ENCODE data around the gene FKRP. TPM values are rescaled to one million over a fixed set of nuclear protein-coding genes. Genes with fewer than 3 reads are reported as not detected.
A peak's percentile ranks its signal among the peaks of the same experiment; 100 is the strongest.
"Not testable (repeated sequence)": the region's sequence is repeated elsewhere in the genome, so short reads cannot be mapped to it uniquely, and the experiment has no call there.

Gene FKRP
- total RNA-seq, 3 donors from 2014 or later: 26.0 to 31.2 (median 28.9) TPM

- H3K9me3 Mint-ChIP-seq: no peaks in the 10 kb centered on the region
- DNase-seq (no peak), ATAC-seq (no peak)
- peaks cover 17% of the 10 kb centered on the region for H3K36me3 Mint-ChIP-seq (ENCODE audit: insufficient read depth)
- H3K4me3 Mint-ChIP-seq: no peak overlapping the region
- H3K27me3 Mint-ChIP-seq (ENCODE audit: low read depth): no peaks in the 10 kb centered on the region
- H3K4me1 Mint-ChIP-seq (ENCODE audit: low read depth): no peaks in the 10 kb centered on the region
Measured at GRCh38 chr19:46772170-46773017, 26.5 kb downstream of the FKRP start.

- no peaks in the 10 kb centered on the region for H3K4me1 Mint-ChIP-seq (ENCODE audit: low read depth)
- no peak for DNase-seq
- H3K4me3 Mint-ChIP-seq: no peak overlapping the region
- no peak for ATAC-seq
- H3K36me3 Mint-ChIP-seq (ENCODE audit: insufficient read depth): peaks cover 21% of the 10 kb centered on the region
- no peaks in the 10 kb centered on the region for H3K27me3 Mint-ChIP-seq (ENCODE audit: low read depth)
- no peaks in the 10 kb centered on the region for H3K9me3 Mint-ChIP-seq
Measured at GRCh38 chr19:46773018-46773399, 27.2 kb downstream of the FKRP start.

- Mint-ChIP-seq H3K4me3 (no peak overlapping the region), H3K27me3 (ENCODE audit: low read depth) (no peaks in the 10 kb centered on the region), H3K9me3 (no peaks in the 10 kb centered on the region), H3K4me1 (ENCODE audit: low read depth) (peaks cover 2% of the 10 kb centered on the region), H3K36me3 (ENCODE audit: insufficient read depth) (peaks cover 27% of the 10 kb centered on the region)
- ATAC-seq (no peak), DNase-seq (no peak)
Measured at GRCh38 chr19:46775642-46776258, 29.9 kb downstream of the FKRP start.

- peaks cover 34% of the 10 kb centered on the region for H3K36me3 Mint-ChIP-seq (ENCODE audit: insufficient read depth)
- ATAC-seq: no peak
- no peaks in the 10 kb centered on the region for H3K9me3 Mint-ChIP-seq
- peaks cover 3% of the 10 kb centered on the region for H3K4me1 Mint-ChIP-seq (ENCODE audit: low read depth)
- no peaks in the 10 kb centered on the region for H3K27me3 Mint-ChIP-seq (ENCODE audit: low read depth)
- no peak overlapping the region for H3K4me3 Mint-ChIP-seq
- no peak for DNase-seq
Measured at GRCh38 chr19:46776927-46777911, 31.4 kb downstream of the FKRP start.

GRCh38 chr19:46777956-46778645 is 32.2 kb downstream of the FKRP start:
- not testable (repeated sequence) for H3K4me1 Mint-ChIP-seq (ENCODE audit: low read depth); H3K27me3 Mint-ChIP-seq (ENCODE audit: low read depth); H3K9me3 Mint-ChIP-seq; ATAC-seq; H3K4me3 Mint-ChIP-seq; DNase-seq
- peaks cover 43% of the 10 kb centered on the region for H3K36me3 Mint-ChIP-seq (ENCODE audit: insufficient read depth)

- H3K4me1 Mint-ChIP-seq (ENCODE audit: low read depth): peaks cover 33% of the 10 kb centered on the region
- no peaks in the 10 kb centered on the region for H3K9me3 Mint-ChIP-seq
- ATAC-seq (no peak), DNase-seq (no peak)
- H3K36me3 Mint-ChIP-seq (ENCODE audit: insufficient read depth): peaks cover 61% of the 10 kb centered on the region
- H3K4me3 Mint-ChIP-seq: peak overlapping the region; percentile 98
- H3K27me3 Mint-ChIP-seq (ENCODE audit: low read depth): no peaks in the 10 kb centered on the region
Measured at GRCh38 chr19:46782355-46783019, 36.6 kb downstream of the FKRP start.

GRCh38 chr19:46783670-46784069 is 37.8 kb downstream of the FKRP start:
- H3K27me3 Mint-ChIP-seq (ENCODE audit: low read depth): no peaks in the 10 kb centered on the region
- H3K9me3 Mint-ChIP-seq: no peaks in the 10 kb centered on the region
- ATAC-seq (no peak), DNase-seq (no peak)
- H3K36me3 Mint-ChIP-seq (ENCODE audit: insufficient read depth): peaks cover 56% of the 10 kb centered on the region
- peak overlapping the region; percentile 98 for H3K4me3 Mint-ChIP-seq
- H3K4me1 Mint-ChIP-seq (ENCODE audit: low read depth): peaks cover 33% of the 10 kb centered on the region

GRCh38 chr19:46784262-46785053 is 38.6 kb downstream of the FKRP start:
- Mint-ChIP-seq H3K36me3 (ENCODE audit: insufficient read depth) (peaks cover 52% of the 10 kb centered on the region), H3K9me3 (no peaks in the 10 kb centered on the region), H3K27me3 (ENCODE audit: low read depth) (no peaks in the 10 kb centered on the region), H3K4me3 (peak overlapping the region; percentile 98), H3K4me1 (ENCODE audit: low read depth) (peaks cover 40% of the 10 kb centered on the region)
- ATAC-seq (peak; percentile 6 to 15), DNase-seq (peak; percentile 53)

- Mint-ChIP-seq H3K9me3 (no peaks in the 10 kb centered on the region), H3K4me1 (ENCODE audit: low read depth) (peaks cover 44% of the 10 kb centered on the region), H3K36me3 (ENCODE audit: insufficient read depth) (peaks cover 51% of the 10 kb centered on the region), H3K27me3 (ENCODE audit: low read depth) (no peaks in the 10 kb centered on the region), H3K4me3 (peak overlapping the region; percentile 98)
- DNase-seq: no peak
- ATAC-seq: no peak
Measured at GRCh38 chr19:46785054-46785979, 39.5 kb downstream of the FKRP start.

- ATAC-seq (no peak), DNase-seq (no peak)
- Mint-ChIP-seq H3K4me1 (ENCODE audit: low read depth) (peaks cover 44% of the 10 kb centered on the region), H3K9me3 (no peaks in the 10 kb centered on the region), H3K4me3 (peak overlapping the region; percentile 98), H3K27me3 (ENCODE audit: low read depth) (no peaks in the 10 kb centered on the region), H3K36me3 (ENCODE audit: insufficient read depth) (peaks cover 51% of the 10 kb centered on the region)
Measured at GRCh38 chr19:46785980-46786235, 40.1 kb downstream of the FKRP start.

GRCh38 chr19:46786236-46787039 is 40.6 kb downstream of the FKRP start:
- Mint-ChIP-seq H3K9me3 (no peaks in the 10 kb centered on the region), H3K36me3 (ENCODE audit: insufficient read depth) (peaks cover 50% of the 10 kb centered on the region), H3K4me1 (ENCODE audit: low read depth) (peaks cover 46% of the 10 kb centered on the region), H3K4me3 (peak overlapping the region; percentile 98), H3K27me3 (ENCODE audit: low read depth) (no peaks in the 10 kb centered on the region)
- ATAC-seq: peak; percentile 67 to 68
- peak; percentile 83 for DNase-seq

GRCh38 chr19:46787040-46787330 is 41.1 kb downstream of the FKRP start:
- Mint-ChIP-seq H3K4me3 (peak overlapping the region; percentile 98), H3K4me1 (ENCODE audit: low read depth) (peaks cover 50% of the 10 kb centered on the region), H3K9me3 (no peaks in the 10 kb centered on the region), H3K36me3 (ENCODE audit: insufficient read depth) (peaks cover 45% of the 10 kb centered on the region), H3K27me3 (ENCODE audit: low read depth) (no peaks in the 10 kb centered on the region)
- DNase-seq (no peak), ATAC-seq (no peak)

Measured in activated T-cell treated with anti-CD3 and anti-CD28 coated beads, Interleukin-2, amount 50 U/mL, for 4 hours (primary cell).